Loucy (cell line): ENCODE results near the gene PYGB.

Experiments used
- H2AFZ ChIP-seq: fragments of 200-600 bp; sonication (generic); 2 replicates; pipeline ENCODE4 v1.6.0; 2016; ENCODE audit warnings: antibody characterized with exemption, mild to moderate bottlenecking, low read length, moderate library complexity
- H3F3A ChIP-seq: fragments of 200-600 bp; 2 replicates; pipeline ENCODE4 v1.6.0; 2016; ENCODE audit warnings: antibody characterized with exemption, low read depth, mild to moderate bottlenecking
- H3K27me3 ChIP-seq: fragments of 200-600 bp; sonication (generic); 2 replicates; pipeline ENCODE4 v1.6.1; 2014; ENCODE audit warnings: low read length, mild to moderate bottlenecking; ENCODE audit not compliant: insufficient read depth, poor library complexity, severe bottlenecking
- H3K36me3 ChIP-seq: fragments of 200-600 bp; sonication (generic); 2 replicates; pipeline ENCODE4 v1.6.1; 2016; ENCODE audit warnings: low read length; ENCODE audit not compliant: insufficient read depth
- H3K4me1 ChIP-seq: fragments of 200-600 bp; sonication (generic); 2 replicates; pipeline ENCODE4 v1.5.1; 2014; ENCODE audit warnings: low read length, mild to moderate bottlenecking; ENCODE audit not compliant: insufficient read depth, poor library complexity, severe bottlenecking
- H3K4me2 ChIP-seq: fragments of 200-600 bp; sonication (generic); 2 replicates; pipeline ENCODE4 v1.6.0; 2014; ENCODE audit warnings: antibody characterized with exemption, low read length, low read depth, mild to moderate bottlenecking; ENCODE audit not compliant: poor library complexity, severe bottlenecking
- H3K4me3 ChIP-seq: fragments of 200-600 bp; sonication (generic); 2 replicates; pipeline ENCODE4 v1.5.1; 2014; ENCODE audit warnings: low read length, mild to moderate bottlenecking, mixed read lengths; ENCODE audit not compliant: poor library complexity, severe bottlenecking
- H3K79me2 ChIP-seq: fragments of 200-600 bp; sonication (generic); 2 replicates; pipeline ENCODE4 v1.6.1; 2014; ENCODE audit warnings: low read length; ENCODE audit not compliant: insufficient read depth
- H3K9ac ChIP-seq: fragments of 200-600 bp; sonication (generic); 2 replicates; pipeline ENCODE4 v1.6.0; 2014; ENCODE audit warnings: mild to moderate bottlenecking, low read depth, low read length, moderate library complexity; ENCODE audit not compliant: poor library complexity, severe bottlenecking
- H3K9me2 ChIP-seq: fragments of 200-600 bp; sonication (generic); replicated peaks from 2 replicates; pipeline ENCODE4 v1.6.1; 2016; ENCODE audit warnings: low read depth, low read length, mixed read lengths
- H3K9me3 ChIP-seq: fragments of 200-600 bp; sonication (generic); 2 replicates; pipeline ENCODE4 v1.6.1; 2014; ENCODE audit warnings: mild to moderate bottlenecking, antibody characterized with exemption, low read length, low read depth; ENCODE audit not compliant: insufficient read depth
- H4K20me1 ChIP-seq: fragments of 200-600 bp; sonication (generic); 2 replicates; pipeline ENCODE4 v1.6.0; 2014; ENCODE audit warnings: antibody characterized with exemption, low read length, mild to moderate bottlenecking; ENCODE audit not compliant: insufficient read depth, poor library complexity, severe bottlenecking
- CTCF ChIP-seq: fragments of 200-600 bp; sonication (generic); conservative IDR thresholded peaks from 2 replicates; pipeline ENCODE4 v1.5.1; 2014; ENCODE audit warnings: mild to moderate bottlenecking, antibody characterized with exemption, low read length
- EZH2phosphoT487 ChIP-seq: fragments of 200-600 bp; IDR thresholded peaks from 2 replicates; pipeline ENCODE4 v1.6.1; 2018; ENCODE audit warnings: antibody characterized with exemption, mild to moderate bottlenecking, moderate library complexity, borderline replicate concordance

Gene PYGB

GRCh38 chr20:25336561-25337422 is 88.9 kb downstream of the PYGB start:
- no peaks in the 10 kb centered on the region for H4K20me1 ChIP-seq
- no peaks in the 10 kb centered on the region for H3K9me3 ChIP-seq
- H3K79me2 ChIP-seq, result peaks cover 23% of the 10 kb centered on the region; the same call in 1 of the 2 replicates
- no peaks in the 10 kb centered on the region for H3K4me1 ChIP-seq
- H2AFZ ChIP-seq, result no peak overlapping the region
- no peaks in the 10 kb centered on the region for H3F3A ChIP-seq
- H3K4me2 ChIP-seq, result no peak overlapping the region
- no peaks in the 10 kb centered on the region for H3K9me2 ChIP-seq
- peak; percentile 45 for TF ChIP-seq CTCF
- TF ChIP-seq EZH2phosphoT487, result no peak
- no peak overlapping the region for H3K9ac ChIP-seq
- H3K4me3 ChIP-seq, result no peak overlapping the region
- no peaks in the 10 kb centered on the region for H3K27me3 ChIP-seq
- H3K36me3 ChIP-seq, result peaks cover 19% of the 10 kb centered on the region; the same call in 1 of the 2 replicates

DNA sequence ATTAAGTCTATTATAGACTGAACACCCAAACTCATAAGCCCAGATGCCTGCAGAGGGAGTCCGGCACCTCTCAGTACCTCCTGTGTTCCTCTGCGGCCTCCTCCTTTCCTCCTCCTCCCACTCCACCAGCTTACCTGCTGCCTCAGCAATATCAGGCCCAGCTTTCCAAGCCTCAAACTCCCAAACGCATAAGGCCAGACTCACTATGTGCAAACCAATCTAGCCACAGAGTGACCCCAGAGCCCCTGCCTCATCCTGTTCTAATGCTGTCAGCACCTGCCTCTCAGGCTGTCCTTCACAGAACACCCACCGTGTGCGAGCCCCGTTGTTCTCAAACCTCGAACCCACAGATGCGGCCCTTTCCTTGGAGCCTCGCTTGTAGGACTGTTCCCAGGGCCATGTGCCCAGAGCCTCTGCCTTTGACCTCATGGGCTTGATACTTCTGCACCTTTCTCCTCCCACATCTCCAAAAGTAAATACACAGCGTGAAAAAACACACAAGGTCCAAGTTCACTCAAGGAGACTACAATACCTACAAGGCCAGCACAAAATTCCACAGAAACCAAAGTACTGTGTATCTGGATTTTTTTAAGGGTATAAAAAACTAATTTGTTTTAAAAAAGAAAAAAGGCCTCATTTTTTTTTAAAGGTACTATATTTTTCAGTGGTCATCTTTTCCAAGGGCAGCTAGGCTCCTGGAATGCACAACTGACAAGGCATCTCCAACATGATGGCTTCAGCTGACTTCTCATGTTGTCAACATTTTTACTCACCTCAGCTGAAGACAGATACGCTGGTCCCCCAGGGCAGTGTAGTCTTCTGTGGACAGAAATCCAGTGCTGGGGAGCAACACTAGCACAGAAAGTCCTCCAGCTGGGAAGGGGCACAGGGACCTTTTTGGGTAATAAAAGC is 90.5 kb downstream of the PYGB start:
- Histone ChIP-seq H3K36me3 (peaks cover 19% of the 10 kb centered on the region; the same call in 1 of the 2 replicates), H3K79me2 (peaks cover 39% of the 10 kb centered on the region), H3F3A (no peaks in the 10 kb centered on the region), H3K4me2 (no peak overlapping the region), H3K9ac (no peak overlapping the region), H4K20me1 (no peaks in the 10 kb centered on the region), H3K4me3 (no peak overlapping the region), H3K9me3 (no peaks in the 10 kb centered on the region), H3K27me3 (no peaks in the 10 kb centered on the region), H3K4me1 (no peaks in the 10 kb centered on the region), H3K9me2 (no peaks in the 10 kb centered on the region), H2AFZ (no peak overlapping the region)
- TF ChIP-seq CTCF, result no peak
- no peak for TF ChIP-seq EZH2phosphoT487

- no peaks in the 10 kb centered on the region for H3K9me3 ChIP-seq
- TF ChIP-seq EZH2phosphoT487, result no peak
- TF ChIP-seq CTCF, result no peak
- peaks cover 19% of the 10 kb centered on the region; the same call in 1 of the 2 replicates for H3K36me3 ChIP-seq
- H3K4me3 ChIP-seq, result no peak overlapping the region
- H3K27me3 ChIP-seq, result no peaks in the 10 kb centered on the region
- H3K4me2 ChIP-seq, result no peak overlapping the region
- peaks cover 45% of the 10 kb centered on the region for H3K79me2 ChIP-seq
- no peaks in the 10 kb centered on the region for H3K9me2 ChIP-seq
- no peaks in the 10 kb centered on the region for H4K20me1 ChIP-seq
- no peak overlapping the region for H3K9ac ChIP-seq
- no peak overlapping the region for H2AFZ ChIP-seq
- no peaks in the 10 kb centered on the region for H3F3A ChIP-seq
- peaks cover 7% of the 10 kb centered on the region for H3K4me1 ChIP-seq
Observed at GRCh38 chr20:25339608-25340007, 91.7 kb downstream of the PYGB start.
